Mucosa of descending colon (tissue), 3 donors: ENCODE measurements around the gene SLC16A4. TPM values are rescaled to one million over a fixed set of nuclear protein-coding genes. Genes with fewer than 3 reads are reported as not detected.
"Not testable (repeated sequence)": the region's sequence is repeated elsewhere in the genome, so short reads cannot be mapped to it uniquely, and the experiment has no call there.

Experiments
- ATAC-seq: fragments of 200-7000 bp; cut with Tn5 transposase; one replicate; pipeline ENCODE4 v1.9.1; 2020; ENCODE audit warnings: mild to moderate bottlenecking, moderate library complexity
- DNase-seq, 3 donors: peaks; one replicate each; pipeline ENCODE4 v3.0.0-alpha.2; 2020
- H3K36me3 ChIP-seq: fragments of 200-600 bp; one replicate; pipeline ENCODE4 v1.8.0; 2021; ENCODE audit warnings: low read depth, mild to moderate bottlenecking
- H3K4me1 ChIP-seq: fragments of 200-600 bp; one replicate; pipeline ENCODE4 v1.8.0; 2021; ENCODE audit warnings: low read depth, mild to moderate bottlenecking
- H3K4me3 ChIP-seq: fragments of 200-600 bp; one replicate; pipeline ENCODE4 v1.8.0; 2021; ENCODE audit warnings: mild to moderate bottlenecking
- H3K9me3 ChIP-seq: fragments of 200-600 bp; one replicate; pipeline ENCODE4 v1.8.0; 2021; ENCODE audit warnings: mild to moderate bottlenecking
- CTCF ChIP-seq: fragments of 200-600 bp; IDR thresholded peaks from one replicate; pipeline ENCODE4 v1.8.0; 2022; ENCODE audit warnings: antibody characterized with exemption, mild to moderate bottlenecking
- intact Hi-C, 2 donors: fragments of 100-400 bp; cut with DNase I in 1 of 2; cut with micrococcal nuclease in 1 of 2; formaldehyde crosslinking; loops; one replicate each; pipeline versions ENCODE4 v1.11.0 to v1.11.1; 2022; cut with DNase I, micrococcal nuclease
- total RNA-seq, 3 donors: library from RNA; stranded (reverse); fragmentation: NEBNext Ultra II Directional in 2 of 3; extraction: Animal tissue kit (Norgen Biotek cat#: 25700) in 2 of 3; gene quantifications; one replicate each; pipeline versions ENCODE4 v1.2.1 to v1.2.4, GENCODE V29; 2021 to 2023
- donor health status: DM: no; HTN: no; CAD: no; lungs with moderate emphysema.
- donor health status: DM: no; HTN: no; CAD: no.
- donor health status: DM: no; HTN: yes; CAD: no.

The SLC16A4 gene
- total RNA-seq, 3 donors from 2014 or later: 0.67 to 4.4 (median 1.8) TPM

- no peaks in the 10 kb centered on the region for H3K9me3 ChIP-seq
- DNase-seq (no peak), ATAC-seq (no peak)
- intact Hi-C loops: no loop called here
- TF ChIP-seq CTCF: no peak
- H3K4me3 ChIP-seq: no peak overlapping the region
- no peaks in the 10 kb centered on the region for H3K36me3 ChIP-seq
- H3K4me1 ChIP-seq: no peaks in the 10 kb centered on the region
Observed at GRCh38 chr1:110425612-110426152, 34.9 kb upstream of the SLC16A4 start.

- H3K4me3 ChIP-seq: no peak overlapping the region
- H3K36me3 ChIP-seq: no peaks in the 10 kb centered on the region
- intact Hi-C loops: no loop called here
- ATAC-seq: no peak
- no peaks in the 10 kb centered on the region for H3K9me3 ChIP-seq
- no peaks in the 10 kb centered on the region for H3K4me1 ChIP-seq
- no peak for DNase-seq
- no peak for TF ChIP-seq CTCF
Observed at GRCh38 chr1:110424699-110425611, 34.1 kb upstream of the SLC16A4 start.

- H3K9me3 ChIP-seq: no peaks in the 10 kb centered on the region
- peak; percentile 24 for ATAC-seq
- no peak for TF ChIP-seq CTCF
- DNase-seq: no peak
- no peaks in the 10 kb centered on the region for H3K36me3 ChIP-seq
- no peak overlapping the region for H3K4me3 ChIP-seq
- no peaks in the 10 kb centered on the region for H3K4me1 ChIP-seq
- intact Hi-C loops: no loop called here
Observed at GRCh38 chr1:110420874-110421793, 30.3 kb upstream of the SLC16A4 start.

- intact Hi-C loops: no loop called here
- no peak for TF ChIP-seq CTCF
- Histone ChIP-seq H3K4me3 (no peak overlapping the region), H3K36me3 (no peaks in the 10 kb centered on the region), H3K9me3 (no peaks in the 10 kb centered on the region), H3K4me1 (no peaks in the 10 kb centered on the region)
- no peak for ATAC-seq
- DNase-seq: no peak
Observed at GRCh38 chr1:110420023-110420662, 29.3 kb upstream of the SLC16A4 start.

GRCh38 chr1:110418729-110419128, 27.9 kb upstream of the SLC16A4 start:
- intact Hi-C loops: no loop called here
- H3K4me3 ChIP-seq: no peak overlapping the region

GRCh38 chr1:110413045-110413444, 22.2 kb upstream of the SLC16A4 start:
- intact Hi-C loops, ATAC-seq, DNase-seq, H3K36me3 ChIP-seq, H3K9me3 ChIP-seq, H3K4me3 ChIP-seq: not testable (repeated sequence)
- H3K4me1 ChIP-seq: peaks cover 10% of the 10 kb centered on the region

More at GRCh38 chr1:110418729-110419128, 27.9 kb upstream of the SLC16A4 start:
- no peak for ATAC-seq
- no peaks in the 10 kb centered on the region for H3K9me3 ChIP-seq
- no peak for TF ChIP-seq CTCF
- H3K4me1 ChIP-seq: peaks cover 3% of the 10 kb centered on the region
- H3K36me3 ChIP-seq: no peaks in the 10 kb centered on the region
- DNase-seq: no peak
